Fibroblast of lung (primary cell): ENCODE measurements around the gene PPP1R1A.

ENCODE experiments used
- EZH2 ChIP-seq: IDR thresholded peaks from 2 replicates; pipeline ENCODE4 v1.5.1; 2012; ENCODE audit warnings: low read length, control low read depth, mild to moderate bottlenecking; ENCODE audit errors: missing control alignments
- TF ChIP-seq, protein P1 (sequence below), 2 donors: IDR thresholded peaks in 1 of 2; conservative IDR thresholded peaks in 1 of 2; 1 replicate in 1 of 2; 2 replicates in 1 of 2; pipeline ENCODE4 v1.5.1; 2011 to 2012; ENCODE audit warnings: low read length in 2 of 2, control low read depth in 1 of 2, inconsistent platforms in 1 of 2, low read depth in 1 of 2, mild to moderate bottlenecking in 1 of 2

DNA sequence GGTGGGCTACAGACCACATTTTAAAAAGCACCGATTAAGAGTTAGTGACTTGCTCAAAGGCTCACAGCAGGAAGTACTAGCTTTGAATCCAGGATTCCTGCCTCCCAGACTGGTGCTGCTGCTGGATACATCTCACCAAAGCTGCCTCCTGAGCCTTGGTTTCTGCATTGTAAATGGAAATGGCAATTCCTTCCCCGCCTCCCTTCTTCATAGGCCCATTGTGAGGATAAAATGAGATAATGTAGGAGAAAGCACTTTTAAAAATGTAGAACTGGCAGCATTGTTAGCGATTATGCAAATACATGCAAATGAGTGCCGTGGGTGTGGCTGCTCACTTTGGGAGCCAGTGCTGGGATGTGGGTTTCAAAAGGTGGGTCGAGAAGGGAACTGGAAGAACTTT, 23.7 kb downstream of the PPP1R1A start:
- TF ChIP-seq, protein P1, sequence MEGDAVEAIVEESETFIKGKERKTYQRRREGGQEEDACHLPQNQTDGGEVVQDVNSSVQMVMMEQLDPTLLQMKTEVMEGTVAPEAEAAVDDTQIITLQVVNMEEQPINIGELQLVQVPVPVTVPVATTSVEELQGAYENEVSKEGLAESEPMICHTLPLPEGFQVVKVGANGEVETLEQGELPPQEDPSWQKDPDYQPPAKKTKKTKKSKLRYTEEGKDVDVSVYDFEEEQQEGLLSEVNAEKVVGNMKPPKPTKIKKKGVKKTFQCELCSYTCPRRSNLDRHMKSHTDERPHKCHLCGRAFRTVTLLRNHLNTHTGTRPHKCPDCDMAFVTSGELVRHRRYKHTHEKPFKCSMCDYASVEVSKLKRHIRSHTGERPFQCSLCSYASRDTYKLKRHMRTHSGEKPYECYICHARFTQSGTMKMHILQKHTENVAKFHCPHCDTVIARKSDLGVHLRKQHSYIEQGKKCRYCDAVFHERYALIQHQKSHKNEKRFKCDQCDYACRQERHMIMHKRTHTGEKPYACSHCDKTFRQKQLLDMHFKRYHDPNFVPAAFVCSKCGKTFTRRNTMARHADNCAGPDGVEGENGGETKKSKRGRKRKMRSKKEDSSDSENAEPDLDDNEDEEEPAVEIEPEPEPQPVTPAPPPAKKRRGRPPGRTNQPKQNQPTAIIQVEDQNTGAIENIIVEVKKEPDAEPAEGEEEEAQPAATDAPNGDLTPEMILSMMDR (conservative IDR thresholded peaks at IDR 0.05 in 1 of 2, IDR thresholded peaks at IDR 0.05 in 1 of 2; ENCODE audit: low read depth in 1 of 2, low read length in 2 of 2): no peak
- TF ChIP-seq EZH2: no peak
